Measurements from ENCODE around the gene MAPK8IP1.
A peak's percentile ranks its signal among the peaks of the same experiment; 100 is the strongest.

The MAPK8IP1 gene

DNA sequence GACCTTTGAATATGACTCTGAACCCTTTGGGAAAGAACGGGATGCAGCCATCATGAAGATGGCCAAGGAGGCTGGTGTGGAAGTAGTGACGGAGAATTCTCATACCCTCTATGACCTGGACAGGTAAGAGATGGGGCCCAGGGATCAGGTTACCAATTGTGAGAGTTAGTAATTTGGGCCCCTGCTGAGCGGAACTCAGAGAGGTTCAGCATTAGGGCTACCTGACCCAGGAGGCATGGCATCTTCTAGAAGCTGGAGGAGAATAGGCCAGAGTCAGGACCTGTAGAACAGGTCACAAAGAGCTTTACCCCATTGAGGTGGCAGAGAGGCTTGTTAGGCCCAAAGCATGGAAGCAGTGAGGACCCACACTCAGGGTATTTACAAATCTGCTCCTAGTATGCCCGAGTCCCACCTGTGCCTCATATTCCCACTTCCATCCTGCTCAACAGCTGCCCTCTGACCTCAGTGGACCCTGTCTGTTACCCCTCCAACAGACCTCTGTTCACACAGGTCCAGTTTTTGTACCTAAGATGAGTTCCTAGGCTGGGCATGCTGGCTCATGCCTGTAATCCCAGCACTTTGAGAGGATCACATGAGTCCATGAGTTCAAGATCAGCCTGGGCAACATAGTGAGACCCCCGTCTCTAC is 26.6 kb upstream of the MAPK8IP1 start:
- DNase-seq, result no peak
- intact Hi-C loops (cut with DNase I), result no loop called here

DNA sequence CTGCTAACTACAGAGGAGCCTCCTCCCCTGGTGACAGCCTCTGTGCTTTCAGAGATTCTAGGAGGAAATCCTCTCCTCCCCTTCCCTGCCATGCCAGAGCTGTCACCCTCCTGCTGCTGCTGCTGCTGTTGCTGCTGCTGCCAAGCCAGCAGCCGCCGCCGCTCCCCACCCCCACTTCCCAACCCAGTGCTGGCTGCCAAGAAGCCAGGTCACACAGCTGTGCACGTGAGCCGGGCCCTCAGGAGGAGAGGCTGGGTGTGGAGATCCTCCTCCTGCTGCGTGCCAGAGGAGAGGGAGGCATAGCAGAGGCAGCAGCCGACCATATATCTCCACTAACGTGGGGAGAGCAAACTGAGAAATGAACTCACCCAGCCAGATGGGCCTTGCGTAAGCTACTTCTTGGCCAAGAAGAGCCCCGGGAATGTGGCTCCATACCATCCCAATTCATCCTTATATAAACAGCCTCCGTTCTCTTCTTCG is 25.8 kb upstream of the MAPK8IP1 start:
- intact Hi-C loops (cut with DNase I), result no loop called here
- DNase-seq, result peak; percentile 77 to 98 (median 90)

DNA sequence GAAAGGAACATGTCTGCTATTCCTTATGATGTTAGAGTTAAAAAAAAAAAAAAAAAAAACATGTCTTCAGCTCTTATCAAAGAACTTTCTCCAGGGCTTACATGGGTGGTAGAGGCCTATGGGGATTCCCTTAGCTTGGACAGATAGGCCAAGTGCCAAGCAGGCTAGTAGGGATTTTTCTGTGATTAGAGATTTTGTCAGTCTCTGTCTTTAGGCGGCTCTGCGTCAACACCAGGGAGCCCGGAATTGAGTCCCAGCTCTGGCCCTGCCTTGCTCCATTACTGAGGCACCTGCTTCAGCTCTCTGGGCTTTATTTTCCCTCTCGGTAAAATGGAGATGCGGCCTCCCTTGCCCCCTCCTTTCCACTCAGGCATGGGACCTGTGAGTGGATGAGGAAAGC is 25.1 kb upstream of the MAPK8IP1 start:
- no peak for DNase-seq
- intact Hi-C loops (cut with DNase I), result no loop called here

DNA sequence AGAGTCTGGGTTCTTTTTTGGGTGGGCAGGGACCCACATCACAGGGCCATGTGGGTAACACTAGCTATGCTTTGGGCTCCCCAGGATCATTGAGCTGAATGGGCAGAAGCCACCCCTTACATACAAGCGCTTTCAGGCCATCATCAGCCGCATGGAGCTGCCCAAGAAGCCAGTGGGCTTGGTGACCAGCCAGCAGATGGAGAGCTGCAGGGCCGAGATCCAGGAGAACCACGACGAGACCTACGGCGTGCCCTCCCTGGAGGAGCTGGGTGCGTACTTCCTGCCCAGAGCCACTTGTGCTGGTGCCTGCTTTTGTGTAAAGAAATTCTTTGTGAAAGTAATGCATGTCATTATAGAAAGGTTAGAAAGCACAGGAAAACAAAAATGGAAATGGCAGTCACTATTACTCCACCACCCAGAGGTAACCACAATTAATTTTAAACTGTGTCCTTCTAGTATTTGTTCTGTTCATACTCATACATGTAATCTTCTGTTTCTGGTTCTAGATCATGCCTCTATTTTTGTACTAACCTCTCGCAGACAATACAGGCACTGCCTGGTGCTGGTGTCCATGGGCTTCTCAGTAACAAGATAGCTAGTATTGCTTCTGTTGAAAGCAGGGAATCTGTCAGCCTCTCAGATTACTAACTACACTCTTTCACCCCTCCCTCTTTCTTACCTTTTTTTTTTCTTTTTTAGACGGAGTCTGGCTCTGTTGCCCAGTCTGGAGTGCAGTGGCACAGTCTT is 24.5 kb upstream of the MAPK8IP1 start:
- intact Hi-C loops (cut with DNase I), result no loop called here
- DNase-seq, result peak in 1 of 10 donors; percentile 70

DNA sequence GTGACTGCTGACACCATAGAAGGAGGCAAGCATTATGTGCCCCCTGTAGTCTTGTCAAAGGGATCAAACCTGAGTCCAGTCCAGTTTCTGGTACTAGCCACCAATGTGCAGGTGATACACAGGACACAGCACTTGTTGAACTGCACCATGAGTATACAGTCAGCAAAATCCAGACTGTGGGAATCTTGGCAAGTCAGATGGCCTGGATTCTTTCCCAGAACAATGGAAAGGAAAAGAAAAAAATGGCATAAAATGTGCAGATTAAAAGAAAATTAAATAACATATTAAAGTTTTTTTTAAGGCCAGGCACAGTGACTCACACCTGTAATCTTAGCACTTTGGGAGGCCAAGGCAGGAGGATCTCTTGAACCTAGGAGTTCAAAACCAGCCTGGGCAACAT is 21.4 kb upstream of the MAPK8IP1 start:
- no peak for DNase-seq
- intact Hi-C loops (cut with DNase I), result no loop called here

DNA sequence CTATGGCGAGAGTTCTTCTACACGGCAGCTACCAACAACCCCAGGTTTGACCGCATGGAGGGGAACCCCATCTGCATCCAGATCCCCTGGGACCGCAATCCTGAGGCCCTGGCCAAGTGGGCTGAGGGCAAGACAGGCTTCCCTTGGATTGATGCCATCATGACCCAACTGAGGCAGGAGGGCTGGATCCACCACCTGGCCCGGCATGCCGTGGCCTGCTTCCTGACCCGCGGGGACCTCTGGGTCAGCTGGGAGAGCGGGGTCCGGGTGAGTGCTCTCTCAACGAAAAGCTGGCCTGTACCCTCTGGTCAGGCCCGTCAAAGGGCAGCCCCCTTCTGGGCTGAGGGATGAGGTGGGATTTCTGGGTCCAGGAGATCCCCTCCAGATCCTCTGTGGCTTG is 15.9 kb upstream of the MAPK8IP1 start:
- intact Hi-C loops (cut with DNase I), result no loop called here
- peak in 1 of 10 donors; percentile 78 for DNase-seq

DNA sequence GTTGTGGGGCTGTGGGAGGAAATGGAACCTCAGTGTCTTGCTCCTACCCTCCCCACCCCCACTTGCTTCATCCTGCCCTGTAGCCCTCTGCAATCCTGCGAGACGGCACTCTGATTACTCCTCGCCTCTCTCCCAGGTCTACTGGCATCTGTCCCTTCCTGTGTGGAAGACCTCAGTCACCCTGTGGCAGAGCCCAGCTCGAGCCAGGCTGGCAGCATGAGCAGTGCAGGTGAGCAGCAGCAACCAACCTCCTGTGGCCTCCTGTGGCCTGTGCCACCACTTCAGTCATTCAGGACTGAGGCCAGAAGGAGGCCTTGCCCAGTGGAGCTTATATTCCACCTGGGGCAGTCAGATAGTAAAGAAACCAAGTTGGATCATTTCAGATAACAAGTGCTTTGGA is 14.7 kb upstream of the MAPK8IP1 start:
- intact Hi-C loops (cut with DNase I), result no loop called here
- peak in 1 of 10 donors; percentile 55 for DNase-seq

DNA sequence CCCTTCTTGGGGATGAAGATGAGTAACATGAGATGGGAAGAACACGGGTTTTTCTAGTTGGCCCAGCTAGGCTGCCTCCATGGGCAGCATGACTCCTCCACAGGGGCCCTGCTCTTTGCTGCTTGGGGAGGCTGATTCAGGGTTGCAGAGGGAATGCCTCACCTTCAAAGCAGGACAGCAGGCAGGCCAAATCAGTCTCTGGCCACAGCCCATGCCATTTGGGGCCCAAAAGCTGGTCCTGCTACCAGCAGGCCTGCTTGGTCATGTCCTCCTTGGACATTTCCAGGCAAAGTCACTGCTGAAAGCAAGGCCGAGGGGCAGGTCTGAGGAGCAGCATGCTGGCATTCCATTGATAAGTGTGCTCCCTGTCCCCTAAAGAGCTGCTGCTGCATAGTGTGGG is 13.8 kb upstream of the MAPK8IP1 start:
- intact Hi-C loops (cut with DNase I), result loop anchor here (2.0 kb wide), 1 partner anchor 135 kb away; no protein-coding TSS in a partner anchor

DNA sequence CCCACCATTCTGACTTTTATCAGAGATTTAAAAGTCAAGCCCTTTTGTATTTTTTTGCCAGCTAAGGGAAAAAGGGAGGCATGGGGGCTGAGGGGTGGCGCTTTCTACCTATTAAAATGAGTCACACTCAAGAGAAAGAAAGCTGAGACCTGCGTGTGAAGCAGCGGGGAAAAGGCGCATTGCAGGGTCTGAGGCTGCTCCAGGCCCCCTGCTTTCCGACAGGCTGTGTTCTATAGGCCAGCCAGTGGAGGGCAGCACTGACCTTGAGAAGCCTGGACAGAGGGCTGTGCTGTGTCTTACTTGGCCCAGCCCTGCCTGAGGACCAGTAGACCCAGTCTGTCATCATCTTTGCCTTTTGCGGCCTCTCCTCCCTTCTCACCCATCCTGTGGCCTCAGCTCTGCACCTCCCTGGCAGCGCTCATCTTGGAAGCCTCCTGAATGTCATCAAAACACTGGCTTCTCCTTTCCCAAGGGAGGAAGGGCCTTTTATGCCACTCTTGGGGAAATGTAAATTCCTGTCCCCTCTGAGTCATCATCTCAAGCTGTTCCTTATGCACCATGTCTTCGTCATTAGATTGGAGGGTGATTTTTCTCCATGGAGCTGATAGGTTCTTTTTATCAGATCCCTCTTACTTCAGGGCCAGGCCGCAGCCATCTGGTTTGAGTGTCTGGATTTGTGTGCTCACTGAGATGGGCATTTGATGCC is 12.6 kb upstream of the MAPK8IP1 start:
- peak; percentile 46 to 96 (median 75) for DNase-seq
- intact Hi-C loops (cut with DNase I), result loop anchor here (2.0 kb wide), 1 partner anchor 134 kb away; no protein-coding TSS in a partner anchor

More for the DNA sequence above, 13.8 kb upstream of the MAPK8IP1 start:
- DNase-seq, result peak in 1 of 10 donors; percentile 60

DNA sequence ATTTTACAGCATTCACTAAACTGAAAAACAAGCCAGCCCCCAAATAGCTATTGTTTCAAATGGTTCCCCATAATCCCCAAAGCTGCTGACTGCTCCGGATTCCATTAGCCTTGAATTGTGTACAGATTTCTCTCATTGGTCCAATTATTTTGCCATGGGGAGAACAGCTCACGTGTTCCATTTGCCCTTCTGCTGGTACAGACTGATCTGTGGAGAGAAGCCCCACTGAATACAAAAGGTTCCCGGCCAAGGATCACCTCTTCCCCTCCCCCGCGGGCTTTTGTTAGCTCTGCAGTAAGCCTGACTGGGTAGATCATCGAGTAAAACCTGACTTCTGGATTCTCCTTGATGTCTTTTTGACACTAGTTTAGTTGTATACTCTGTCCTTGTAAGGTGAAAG is 9.1 kb upstream of the MAPK8IP1 start:
- peak in 1 of 10 donors; percentile 70 for DNase-seq
- intact Hi-C loops (cut with DNase I), result no loop called here

DNA sequence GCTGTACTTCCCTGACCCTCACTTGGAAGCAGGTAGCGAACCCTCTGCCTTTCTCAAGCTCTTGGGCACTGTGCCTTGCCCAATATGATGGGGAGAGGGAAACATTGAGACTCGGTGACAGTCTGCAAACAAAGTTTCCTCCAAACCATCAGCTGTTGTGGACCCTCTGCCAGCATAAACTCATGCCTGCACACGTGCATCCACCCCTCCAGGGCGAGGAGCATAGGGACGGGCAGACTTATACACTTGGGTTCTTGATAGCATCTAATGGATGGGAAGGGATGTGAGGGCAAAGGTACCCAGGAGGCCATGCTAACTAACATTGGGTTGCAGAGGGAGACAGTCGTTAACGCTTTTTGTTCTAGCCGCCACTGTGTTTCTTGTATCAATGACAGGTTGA is 8.2 kb upstream of the MAPK8IP1 start:
- intact Hi-C loops (cut with DNase I), result no loop called here
- DNase-seq, result peak in 1 of 10 donors; percentile 61

DNA sequence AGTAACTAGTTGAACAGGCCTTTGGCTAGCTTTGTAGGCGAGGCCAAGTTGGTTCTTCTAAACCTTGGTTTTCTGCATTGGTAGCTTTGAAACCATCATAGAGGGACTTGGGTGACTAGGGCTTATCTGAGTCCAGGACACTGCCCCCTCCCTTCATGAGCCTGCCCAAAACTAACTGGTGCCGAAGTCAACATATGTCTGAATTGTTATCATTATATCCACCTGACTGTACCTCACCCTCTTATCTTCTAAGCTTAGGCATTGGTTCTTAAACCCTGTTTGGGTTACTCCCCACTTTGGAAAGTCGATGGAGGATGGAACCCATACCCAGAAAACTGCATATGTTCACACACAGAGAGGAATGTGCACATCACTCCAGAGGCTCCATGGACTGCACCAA is 7.6 kb upstream of the MAPK8IP1 start:
- peak in 1 of 10 donors; percentile 2 for DNase-seq
- intact Hi-C loops (cut with DNase I), result no loop called here

DNA sequence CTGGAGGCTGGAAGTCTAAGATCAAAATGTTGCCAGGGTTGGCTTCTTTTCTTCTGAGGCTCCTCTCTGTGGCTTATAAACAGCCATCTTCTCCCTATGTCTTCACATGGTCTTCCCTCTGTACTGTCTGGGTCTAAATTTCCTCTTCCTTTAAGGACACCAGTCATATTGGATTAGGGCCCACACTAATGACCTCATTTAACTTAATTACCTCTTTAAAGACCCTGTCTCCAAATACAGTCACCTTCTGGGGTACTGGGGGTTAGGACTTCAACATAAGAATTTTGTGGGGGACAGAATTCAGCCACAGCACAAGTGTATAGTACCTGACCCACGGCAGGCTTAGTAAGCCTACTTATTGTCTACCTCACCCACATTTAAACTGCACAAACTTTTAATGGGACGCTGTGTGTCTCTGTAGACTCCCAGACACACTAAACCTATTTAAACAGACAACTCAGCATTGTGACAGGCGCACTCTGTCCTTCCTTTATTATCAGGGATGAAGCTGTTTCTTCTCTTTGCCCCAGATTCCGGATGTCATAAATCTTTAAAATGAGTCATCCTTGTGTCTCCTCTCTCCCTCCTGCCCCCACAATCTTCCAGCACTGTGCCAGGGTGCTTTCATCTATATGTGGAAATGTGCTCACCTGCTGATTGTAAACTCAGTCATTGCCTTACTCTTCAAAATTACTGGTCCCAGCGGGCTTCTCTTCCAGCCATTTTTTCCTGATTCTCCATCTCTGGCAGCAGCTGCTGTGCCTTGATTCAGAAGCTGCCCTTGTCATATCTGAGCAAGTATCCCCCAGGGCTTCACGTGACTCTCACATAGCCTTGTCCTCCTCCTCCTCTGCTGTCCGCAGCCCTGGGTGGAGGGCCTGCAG is 5.4 kb upstream of the MAPK8IP1 start:
- intact Hi-C loops (cut with DNase I), result no loop called here
- DNase-seq, result peak in 2 of 10 donors; percentile 60 to 78

DNA sequence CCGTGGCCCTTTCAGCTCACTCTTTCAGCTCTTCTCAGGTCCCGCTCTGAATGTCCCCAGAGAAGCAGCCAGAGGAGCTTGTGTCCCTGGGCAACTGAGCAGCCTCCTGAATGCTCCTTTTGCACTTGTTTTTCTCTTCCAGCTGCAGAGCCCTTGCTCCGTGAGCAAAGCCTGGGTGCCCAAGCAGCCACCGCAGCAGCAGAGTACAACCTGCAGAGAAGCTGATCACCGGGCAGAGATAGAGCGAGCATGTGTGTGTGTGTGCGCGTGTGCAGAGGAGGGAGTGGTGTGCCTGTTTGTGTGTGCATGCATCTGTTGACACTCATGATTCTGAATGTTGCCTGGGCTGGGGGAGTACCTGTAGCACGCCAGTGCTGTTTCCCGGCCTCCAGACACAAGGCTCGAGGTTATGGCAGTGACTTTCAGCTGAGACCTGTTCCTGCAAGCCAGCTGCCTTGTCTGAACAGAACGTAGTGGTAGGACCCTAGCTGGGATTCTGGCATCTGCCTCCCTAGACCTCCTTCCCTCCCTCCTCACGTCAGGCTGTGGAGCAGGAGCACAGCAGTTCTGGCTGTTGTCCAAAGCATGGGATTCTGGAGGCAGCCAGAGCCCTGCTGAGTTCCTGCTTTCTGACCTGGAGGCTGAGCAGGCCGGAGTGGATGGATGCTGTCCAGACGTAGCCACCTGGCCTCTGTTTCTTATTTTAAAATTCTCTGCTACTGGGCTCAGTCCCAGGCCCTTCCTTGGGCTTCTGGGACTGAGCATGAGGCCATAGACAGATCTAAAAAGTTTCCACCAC is 4.5 kb upstream of the MAPK8IP1 start:
- DNase-seq, result peak in 2 of 10 donors; percentile 67 to 79

DNA sequence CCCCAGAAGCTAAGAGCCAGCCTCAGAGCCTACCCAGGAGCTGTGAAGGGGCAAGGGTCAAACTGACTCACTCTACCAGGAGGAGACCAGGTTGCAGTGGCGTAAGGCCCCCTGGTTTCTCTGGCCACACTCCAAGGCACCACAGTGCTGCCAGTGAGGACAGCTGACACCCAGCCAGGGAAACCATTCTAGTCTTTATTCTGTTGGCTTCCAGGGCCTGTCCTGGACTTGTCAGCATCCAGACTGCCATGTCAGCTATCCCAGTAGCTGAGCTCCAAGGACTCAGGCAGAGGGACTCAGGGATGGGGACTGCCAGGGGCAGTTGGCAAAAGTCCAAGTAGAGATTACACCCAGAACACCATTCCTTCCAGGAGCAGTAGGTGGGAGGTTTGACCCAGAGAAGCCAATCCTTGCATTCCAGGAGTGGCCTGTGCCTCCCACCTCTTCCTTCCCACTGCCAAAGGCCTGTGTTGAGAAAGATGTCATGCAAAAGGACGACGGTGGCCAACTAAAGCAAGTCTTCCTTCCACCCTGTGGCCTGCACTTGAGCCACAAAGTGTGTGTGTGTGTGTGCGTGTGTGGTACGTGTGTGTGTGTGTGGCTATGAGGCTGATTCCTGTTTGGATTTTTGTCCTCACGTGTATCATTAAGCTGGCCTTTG is 3.6 kb upstream of the MAPK8IP1 start:
- peak in 2 of 10 donors; percentile 9 to 66 for DNase-seq
- intact Hi-C loops (cut with DNase I), result no loop called here

More for the DNA sequence above, 4.5 kb upstream of the MAPK8IP1 start:
- intact Hi-C loops (cut with DNase I), result no loop called here

DNA sequence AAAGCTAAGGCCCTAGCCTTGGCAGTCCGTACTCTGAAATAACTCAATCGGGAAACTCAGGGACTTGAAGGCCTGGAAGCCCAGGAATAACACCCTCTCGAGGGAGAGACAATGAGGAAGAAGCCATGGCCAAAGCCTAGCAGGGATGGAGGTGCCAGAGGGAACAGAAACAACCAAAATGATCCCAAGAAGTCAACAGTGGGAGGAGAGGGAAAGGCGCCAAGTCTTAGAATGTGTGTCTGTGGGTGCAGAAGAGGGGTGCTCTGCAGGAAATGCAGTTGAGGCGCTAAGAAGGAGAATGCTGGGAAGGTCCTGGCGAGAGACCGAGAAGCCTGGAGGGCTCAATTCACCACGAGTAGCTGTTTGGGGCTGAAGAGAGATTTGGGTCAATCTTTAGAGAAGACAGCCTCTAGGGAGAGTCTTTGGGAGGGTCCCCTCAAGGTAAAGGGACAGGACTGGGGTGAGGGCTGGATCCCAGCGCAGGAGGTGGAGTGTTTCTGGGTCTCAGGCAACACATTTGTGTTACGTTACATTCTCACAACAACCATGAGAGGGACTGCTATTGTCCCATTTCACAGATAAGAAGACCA is 760 bp upstream of the MAPK8IP1 start:
- intact Hi-C loops (cut with DNase I), result loop anchor here (2.0 kb wide), 1 partner anchor 14 kb away; no protein-coding TSS in a partner anchor
- DNase-seq, result peak in 2 of 10 donors; percentile 64 to 70

DNA sequence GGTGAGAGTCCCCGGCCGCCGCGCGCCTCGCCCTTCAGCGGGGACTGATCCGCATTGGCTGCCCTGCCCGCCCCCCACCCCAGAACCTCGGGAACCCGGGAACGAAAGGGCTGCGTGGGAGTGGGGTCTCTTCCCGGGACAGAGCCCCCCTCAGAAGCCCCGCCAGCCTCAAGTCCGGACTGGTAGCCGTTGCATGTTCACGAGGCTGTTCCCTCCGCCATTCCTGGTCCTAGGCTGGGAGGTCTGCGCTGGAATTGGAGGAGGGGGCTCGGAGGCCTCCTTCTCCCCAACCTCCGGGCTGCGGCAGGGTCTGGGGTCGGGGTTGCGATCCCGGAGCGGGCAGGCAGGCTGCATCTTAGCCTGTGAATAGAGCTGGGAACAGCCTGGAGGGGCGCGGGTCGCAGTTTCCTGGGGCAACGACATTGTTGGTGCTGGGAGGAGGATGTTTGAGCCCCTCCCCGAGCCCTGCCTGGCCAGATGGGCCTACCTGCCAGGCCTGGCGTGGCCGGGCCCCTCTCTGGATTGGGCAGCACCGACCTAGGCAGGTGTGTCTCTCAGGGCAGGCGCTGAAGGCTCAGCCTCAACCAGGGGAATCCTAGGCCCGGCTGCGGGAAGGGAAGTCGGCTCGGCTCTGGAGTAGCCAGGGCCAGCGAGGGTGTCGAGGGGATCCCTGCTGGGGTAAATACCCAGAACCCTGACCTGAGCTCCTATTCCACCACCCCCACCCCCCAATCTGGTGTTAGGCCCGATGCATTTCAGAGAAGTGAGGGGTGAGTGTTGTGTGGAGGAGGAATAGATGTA is 670 bp downstream of the MAPK8IP1 start:
- DNase-seq, result peak in 2 of 10 donors; percentile 76 to 90
- intact Hi-C loops (cut with DNase I), result loop anchor here (2.0 kb wide), 1 partner anchor 13 kb away; no protein-coding TSS in a partner anchor
